Fibroblast of skin of left biceps (primary cell): ENCODE results near the gene PHC1.
"Not testable (repeated sequence)": the region's sequence is repeated elsewhere in the genome, so short reads cannot be mapped to it uniquely, and the experiment has no call there.

Experiments used
- DNase-seq, 2 experiments: peaks; one replicate each; pipeline ENCODE4 v3.0.0-alpha.2; 2013; ENCODE audit warnings: low read depth in 2 of 2

PHC1 gene

GRCh38 chr12:8911606-8912268, 2.6 kb upstream of the PHC1 start:
- DNase-seq, result no peak

GRCh38 chr12:8912914-8913313, 1.4 kb upstream of the PHC1 start:
- DNase-seq, result no peak

DNA sequence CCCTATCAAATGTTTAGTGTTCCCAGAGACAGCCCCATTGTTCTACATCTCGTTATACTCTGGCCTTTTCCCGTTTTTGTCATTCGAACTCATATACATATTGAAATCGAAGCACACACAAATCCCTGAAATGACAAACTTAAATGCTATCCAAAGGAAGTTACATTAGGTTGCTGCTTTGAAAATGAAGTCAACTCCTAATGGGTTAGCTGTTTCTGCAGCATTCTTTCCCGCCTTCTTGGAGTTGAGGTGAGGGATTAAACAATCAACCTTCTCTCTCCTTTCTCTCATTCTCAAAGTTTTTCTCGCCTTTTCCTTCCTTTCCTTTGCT, 642 bp upstream of the PHC1 start:
- DNase-seq, result no peak

DNA sequence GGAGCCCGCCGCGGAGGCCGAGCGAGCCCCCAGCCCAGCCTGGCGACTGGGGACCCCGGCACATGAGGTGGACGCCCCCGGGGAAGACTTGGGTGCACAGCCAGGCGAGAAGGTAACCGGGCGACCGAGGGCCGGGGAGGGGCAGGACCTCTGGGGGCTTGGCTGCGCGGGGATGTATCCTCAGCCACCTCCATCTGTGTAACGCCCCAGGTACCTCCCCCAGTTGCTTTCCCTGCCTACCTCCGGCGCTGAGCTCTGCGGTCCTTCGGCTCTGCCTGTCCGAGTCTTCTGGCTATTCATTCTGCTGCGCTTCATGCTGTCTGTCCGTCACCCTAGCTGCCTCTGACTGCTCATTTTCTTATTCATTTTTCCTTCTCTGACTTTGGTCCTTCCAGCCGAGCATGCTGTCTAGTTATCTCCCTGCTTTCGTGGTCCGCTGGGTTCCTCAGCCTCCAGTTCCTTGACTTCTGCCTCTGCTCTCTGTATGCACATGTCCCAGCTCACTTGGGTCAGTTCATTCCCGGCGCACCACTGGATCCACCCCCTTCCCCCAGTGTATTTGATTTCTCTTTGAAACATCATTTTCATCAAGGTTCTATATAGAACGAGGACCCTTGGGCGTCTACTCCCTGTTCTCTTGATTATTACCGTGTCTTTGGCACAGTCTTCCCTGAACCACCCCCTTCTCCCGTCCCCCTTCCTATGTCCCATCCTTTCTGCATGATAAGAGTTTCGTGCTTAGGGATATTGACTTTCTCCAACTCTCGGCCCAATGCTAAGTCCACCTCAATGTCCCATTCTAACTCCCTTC, 612 bp downstream of the PHC1 start:
- no peak for DNase-seq

- no peak for DNase-seq
Measured at GRCh38 chr12:8916154-8916553, 1.8 kb downstream of the PHC1 start.

DNA sequence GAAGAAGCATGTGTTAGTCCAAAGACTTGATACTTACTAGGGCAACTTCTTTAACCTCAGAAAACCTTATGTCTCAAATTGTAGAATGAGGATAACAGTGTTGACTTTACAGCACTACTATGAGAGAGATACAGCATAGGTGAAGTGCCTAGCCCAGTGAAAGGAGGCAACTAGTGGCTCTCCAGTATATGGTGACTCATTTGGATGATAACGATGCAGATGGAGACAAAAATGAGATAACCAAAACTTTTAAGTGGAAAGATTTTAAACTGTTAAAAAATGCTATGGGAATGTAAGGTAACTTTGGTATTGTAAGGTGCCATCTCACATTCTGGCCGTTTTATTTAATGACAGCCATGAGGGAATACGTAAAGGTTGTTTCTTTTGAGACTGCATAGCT, 2.7 kb downstream of the PHC1 start:
- no peak for DNase-seq

DNA sequence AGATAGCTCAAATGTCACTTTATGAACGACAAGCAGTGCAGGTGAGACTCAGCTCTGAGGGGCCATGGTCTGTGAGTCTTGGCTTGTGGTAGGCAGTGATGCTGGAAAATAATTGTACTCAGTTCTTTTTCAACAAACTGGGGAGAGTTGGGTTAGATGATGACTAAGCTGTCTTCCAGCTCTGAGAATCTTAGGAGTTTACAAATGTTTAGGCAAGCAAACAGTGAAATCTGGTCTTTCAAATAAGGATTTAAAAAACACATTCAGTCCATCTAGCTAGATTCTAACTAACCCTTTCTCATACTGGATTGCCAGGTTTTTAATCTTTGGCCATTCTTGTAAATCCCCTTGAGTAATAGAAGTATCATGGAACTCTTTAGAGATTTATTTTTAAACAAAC, 3.4 kb downstream of the PHC1 start:
- DNase-seq, result no peak

- DNase-seq, result not testable (repeated sequence)
Measured at GRCh38 chr12:8919643-8920042, 5.3 kb downstream of the PHC1 start.

- DNase-seq, result no peak
Measured at GRCh38 chr12:8922544-8922943, 8.2 kb downstream of the PHC1 start.

DNA sequence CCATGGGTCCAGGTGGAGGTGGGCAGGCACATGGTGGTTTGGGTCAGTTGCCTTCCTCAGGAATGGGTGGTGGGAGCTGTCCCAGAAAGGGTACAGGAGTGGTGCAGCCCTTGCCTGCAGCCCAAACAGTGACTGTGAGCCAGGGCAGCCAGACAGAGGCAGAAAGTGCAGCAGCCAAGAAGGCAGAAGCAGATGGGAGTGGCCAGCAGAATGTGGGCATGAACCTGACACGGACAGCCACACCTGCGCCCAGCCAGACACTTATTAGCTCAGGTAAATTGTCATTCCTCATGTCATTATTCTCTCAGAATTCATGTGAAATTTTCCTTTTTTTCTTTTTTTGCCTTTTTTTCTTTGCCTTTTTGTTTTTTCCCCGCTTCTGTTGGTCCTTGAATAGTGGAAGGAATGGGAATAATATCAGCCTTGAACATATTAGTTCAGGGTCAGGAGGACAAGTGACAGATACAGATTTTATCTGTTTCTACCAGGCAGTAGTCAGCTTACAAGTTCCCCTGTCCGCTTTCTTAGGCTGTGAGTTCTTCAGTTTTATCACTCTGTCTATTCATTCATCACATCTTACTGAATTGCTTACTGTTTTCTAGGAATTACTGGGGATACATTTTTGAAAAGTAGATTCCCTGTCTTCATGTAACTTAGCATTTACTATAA, 16.5 kb downstream of the PHC1 start:
- DNase-seq, result not testable (repeated sequence)

- DNase-seq, result not testable (repeated sequence)
Measured at GRCh38 chr12:8932464-8932863, 18.2 kb downstream of the PHC1 start.

- not testable (repeated sequence) for DNase-seq
Measured at GRCh38 chr12:8934080-8934479, 19.8 kb downstream of the PHC1 start.

DNA sequence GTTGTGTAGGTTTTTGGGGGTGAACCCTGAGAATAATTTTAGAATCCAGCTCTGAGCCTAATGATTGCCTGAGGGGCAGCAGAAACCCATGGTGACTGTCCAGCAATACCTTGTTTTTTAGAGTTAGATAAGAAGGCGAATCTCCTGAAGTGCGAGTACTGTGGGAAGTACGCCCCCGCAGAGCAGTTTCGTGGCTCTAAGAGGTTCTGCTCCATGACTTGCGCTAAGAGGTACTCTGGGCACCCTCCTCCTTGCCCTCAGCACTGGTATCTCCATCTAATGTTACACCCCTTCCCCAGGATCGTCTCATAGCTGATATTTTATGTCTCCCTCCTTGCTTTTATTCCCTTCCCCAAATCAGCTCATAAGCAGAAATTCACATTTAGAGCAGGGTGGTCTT, 22.4 kb downstream of the PHC1 start:
- no peak for DNase-seq

DNA sequence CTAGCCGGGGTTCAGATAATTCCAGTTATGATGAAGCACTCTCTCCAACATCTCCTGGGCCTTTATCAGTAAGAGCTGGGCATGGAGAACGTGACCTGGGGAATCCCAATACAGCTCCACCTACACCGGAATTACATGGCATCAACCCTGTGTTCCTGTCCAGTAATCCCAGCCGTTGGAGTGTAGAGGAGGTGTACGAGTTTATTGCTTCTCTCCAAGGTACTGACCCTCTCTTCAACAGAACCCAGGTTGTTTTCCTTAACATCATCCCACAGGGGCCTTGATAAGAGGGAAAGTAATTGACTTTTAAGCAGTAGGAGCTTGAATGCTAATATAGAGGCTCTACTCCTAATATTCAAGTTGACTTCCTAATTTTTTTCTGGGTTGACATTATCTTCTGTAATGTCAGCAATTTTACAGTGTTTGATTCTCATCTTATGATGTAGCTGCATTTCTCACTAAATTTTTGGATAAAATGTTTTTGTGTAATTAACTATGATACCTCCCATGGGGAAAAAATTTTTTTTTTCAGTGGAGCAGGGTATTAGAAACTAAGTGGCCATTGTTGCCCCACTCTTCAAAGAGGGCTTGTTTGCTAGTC, 23.6 kb downstream of the PHC1 start:
- DNase-seq, result not testable (repeated sequence)

- DNase-seq, result no peak
Measured at GRCh38 chr12:8941691-8942478, 27.6 kb downstream of the PHC1 start.

DNA sequence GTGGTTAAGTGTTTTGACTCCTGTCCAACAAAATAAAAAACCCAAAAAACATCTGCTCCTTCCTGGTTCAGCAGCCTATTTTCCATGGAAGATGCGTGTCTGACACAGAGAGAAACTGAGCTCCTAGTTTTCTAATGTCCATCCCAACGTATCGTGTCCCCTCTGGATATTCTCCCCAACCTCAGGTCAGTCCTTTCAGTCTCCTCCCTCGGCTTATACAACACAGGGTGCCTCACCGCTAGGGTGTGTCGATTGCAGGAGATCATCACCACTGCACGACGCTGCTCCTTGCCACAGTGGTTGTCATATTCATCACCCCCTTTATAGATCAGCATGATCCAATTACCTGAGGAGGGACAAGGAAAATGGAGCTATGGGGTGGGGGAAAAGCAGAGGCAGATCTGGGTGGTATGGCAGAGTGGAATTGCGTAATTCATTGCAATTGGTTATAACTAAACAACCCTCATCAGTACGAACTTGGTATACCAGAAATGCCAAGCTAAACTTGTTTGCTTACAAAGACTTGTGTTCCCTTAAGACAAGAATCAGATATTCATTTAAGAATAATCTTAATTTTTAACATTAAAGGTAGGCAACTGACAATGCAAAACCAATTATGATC, 29.4 kb downstream of the PHC1 start:
- no peak for DNase-seq

- DNase-seq, result no peak
Measured at GRCh38 chr12:8946733-8947132, 32.4 kb downstream of the PHC1 start.

DNA sequence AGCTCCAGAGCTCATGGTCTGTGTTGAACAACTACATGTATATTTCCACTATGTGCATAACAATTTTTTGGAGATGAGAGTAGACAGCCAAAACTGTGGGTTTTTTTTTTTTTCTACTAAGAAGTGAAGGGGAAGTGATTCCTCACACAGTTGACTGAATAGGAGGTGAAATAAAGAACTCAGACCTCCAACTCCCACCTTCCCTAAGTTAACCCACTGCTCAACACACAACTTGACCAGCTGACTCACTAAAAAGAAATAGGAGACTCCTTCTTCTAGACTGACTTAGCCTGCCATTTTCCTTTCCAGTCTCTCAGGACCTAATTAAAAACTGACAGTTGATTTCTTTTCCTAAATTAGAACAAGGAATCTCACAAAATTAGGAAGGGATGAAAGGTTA, 33.4 kb downstream of the PHC1 start:
- no peak for DNase-seq

- DNase-seq, result no peak
Measured at GRCh38 chr12:8948701-8949341, 34.5 kb downstream of the PHC1 start.

- DNase-seq, result peak; percentile 77 to 81
Measured at GRCh38 chr12:8949342-8950220, 35.3 kb downstream of the PHC1 start, which contains the start of gene M6PR. TSS of gene M6PR (minus strand) at chr12:8949645. CDS start at chr12:8946404, 3,241 bp downstream.
